Suppressor macrophage treated with lipopolysaccharide for 4 hours (primary cell): Measurements from ENCODE around the gene TXLNA.
A peak's percentile ranks its signal among the peaks of the same experiment; 100 is the strongest.

ENCODE experiments used
- DNase-seq: peaks from one replicate; pipeline ENCODE4 v3.0.0-alpha.2; 2020

Gene TXLNA

DNA sequence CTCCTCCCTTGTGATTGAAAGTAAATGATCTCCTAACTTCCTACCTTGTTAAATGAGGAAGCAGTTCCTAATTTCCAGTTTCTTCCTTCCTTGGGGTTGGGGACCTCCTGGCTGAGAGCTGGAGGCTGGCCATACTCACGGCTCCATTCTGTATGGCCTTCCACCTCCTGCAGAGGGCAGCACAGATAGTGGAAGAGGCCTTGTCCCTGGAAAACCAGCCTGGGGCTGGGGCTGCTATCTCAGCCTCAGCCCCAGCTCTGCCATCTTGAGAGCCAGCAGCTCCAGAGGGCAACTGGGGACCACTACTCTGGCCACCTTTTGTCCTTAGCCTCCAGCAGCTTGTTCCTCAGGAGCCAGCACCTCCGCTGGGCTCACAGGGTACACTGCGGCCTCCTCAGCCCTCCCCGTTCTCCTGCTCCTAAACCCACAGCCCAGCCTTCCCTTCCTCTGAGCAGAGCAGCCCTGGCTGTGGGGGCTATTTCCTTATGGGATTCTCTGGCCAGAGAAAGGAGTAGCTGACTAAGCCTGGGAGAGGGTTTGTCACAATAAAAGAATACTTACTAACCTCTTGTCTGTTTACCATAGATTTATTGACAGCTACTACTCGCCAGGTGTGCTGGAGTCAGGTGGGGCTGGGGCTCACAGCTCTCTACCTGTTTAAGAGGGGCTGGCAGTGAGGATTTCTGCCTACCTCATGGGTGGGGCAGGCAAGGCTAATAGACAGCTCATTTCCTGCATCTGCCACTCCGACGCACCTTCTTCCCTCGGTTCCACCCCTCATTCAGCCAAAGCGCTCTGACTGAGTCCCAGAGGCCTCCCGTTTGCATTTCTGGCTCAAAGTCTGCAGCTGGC is 36.4 kb downstream of the TXLNA start:
- peak; percentile 76 for DNase-seq

DNA sequence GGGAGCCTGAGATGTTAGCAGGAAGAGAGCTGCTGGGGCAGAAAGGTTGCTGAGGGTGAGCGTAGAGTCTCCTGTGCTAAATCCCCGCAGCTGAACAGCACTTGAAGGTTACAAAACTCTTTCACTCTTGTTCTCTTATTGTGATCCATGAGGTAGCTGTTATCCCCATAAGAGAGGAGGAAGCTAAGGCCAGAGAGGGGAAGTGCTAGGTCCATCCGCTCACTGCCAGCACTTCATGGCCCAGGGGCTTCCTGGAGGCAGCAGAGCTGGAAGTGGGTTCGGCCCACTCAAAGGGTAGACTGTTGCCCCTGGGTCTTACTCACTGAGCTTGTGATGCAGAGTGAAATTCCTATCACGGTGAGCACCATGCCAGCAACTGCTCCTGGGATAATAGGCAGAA is 37.1 kb downstream of the TXLNA start:
- no peak for DNase-seq

DNA sequence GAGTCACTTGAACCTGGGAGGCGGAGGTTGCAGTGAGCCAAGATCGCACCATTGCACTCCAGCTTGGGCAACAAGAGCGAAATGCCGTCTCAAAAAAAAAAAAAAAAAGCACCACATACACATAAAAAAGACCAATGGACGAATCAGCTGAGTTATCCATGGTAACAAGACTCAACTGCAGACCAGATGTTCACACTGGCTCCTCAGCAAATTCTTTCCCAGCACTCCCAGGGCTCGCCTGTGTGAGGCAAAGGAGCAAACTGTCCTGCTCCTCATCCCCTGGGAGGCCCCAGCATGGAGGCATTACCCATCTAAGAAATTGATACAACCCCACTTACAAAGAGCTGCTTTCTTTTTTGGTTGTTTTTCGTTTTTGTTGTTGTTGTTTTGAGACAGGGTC is 39.5 kb downstream of the TXLNA start:
- DNase-seq: no peak

DNA sequence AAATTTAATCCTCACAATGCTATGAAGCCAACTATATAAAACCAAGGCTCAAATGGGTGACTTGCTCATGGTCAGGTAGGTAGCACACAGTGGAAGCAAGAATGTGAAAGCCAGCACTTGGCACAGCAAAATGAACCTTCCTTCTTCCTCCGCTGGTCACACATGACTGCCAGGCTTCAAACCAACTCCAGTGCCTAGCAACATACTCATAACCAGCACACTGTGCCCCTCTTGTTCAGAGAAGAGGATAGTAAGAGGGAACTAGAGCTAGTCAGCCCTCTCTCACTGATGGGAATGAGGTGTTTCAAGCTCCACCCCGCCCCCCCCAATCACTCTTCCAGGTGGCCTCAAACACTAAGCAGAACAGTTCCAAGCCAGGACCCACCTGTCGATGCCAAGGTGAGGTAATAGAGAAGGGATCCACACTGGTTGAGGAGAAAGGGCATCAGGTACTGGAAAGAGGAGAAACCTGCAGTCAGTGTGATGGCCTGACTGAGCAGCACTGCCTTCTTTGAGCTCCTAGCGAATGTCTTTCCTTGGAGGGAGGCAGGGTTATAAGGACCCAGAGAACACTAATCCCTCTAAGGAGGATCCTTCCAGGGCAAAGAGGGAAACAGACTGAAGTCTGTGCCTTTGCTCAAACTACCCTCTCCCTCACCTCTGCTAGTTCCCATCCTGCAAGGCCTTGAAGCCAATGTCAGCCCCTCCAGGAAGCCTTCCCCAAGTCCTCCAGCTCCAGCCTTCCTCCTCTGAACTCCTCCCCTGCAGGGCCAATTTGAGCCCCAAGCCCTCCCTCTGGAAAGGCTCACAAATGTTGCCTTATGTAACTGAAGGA is 41.5 kb downstream of the TXLNA start:
- DNase-seq: no peak

DNA sequence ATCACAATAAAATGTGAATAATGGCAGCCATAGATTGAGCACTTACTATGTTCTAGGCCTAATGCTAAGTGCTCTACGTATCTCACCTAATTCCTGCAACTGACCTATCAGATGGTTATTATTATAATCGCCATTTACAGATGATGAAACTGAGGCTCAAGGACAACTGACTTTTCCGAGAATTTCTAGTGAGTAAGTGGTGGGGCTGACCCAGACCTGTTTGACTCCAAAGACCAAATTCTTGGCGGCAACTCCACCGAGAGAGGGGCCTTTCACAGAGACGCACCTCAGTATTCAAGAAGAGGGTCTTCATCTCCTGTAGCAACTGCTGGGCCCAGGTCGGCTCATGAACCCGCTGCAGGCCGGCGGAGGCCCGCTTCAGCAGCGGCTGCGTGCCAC is 42.1 kb downstream of the TXLNA start:
- DNase-seq: no peak

DNA sequence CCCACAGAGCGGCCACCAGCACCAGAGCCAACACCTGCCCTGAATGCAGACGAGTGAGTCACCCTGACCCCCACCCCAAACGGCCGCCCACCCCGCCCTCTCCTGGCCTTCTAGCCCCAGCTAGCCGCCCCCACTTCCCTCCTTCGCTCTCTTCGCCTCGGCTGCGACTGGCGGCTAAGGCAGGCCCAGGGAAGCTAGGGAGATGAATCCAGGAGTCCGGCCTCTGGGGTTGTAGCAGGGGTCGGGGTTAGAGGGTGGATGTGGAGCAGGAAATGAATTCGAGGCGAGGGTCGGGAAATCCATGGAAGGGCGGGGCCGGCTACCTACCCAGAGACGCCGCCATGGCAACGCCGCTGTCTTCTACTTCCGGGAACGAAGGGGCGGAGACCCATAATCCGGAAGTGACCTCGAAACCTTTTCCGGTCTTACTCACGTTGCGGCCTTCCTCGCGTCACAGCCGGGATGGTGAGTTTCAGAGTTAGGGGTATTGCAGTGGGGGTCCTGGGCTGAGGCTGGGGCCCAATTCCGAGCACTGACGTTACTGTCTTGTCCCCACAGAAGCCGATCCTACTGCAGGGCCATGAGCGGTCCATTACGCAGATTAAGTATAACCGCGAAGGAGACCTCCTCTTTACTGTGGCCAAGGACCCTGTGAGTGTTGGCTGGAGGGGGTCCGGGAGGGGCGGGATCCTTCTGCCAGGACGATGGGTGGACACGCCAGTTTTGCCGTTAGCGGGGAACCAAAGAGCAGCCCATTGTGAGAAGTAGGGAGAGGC is 42.7 kb downstream of the TXLNA start, which contains the start of the genes EIF3I and TMEM234:
Gene EIF3I (plus strand): TSS at position 428 of the 776 bp plus-strand sequence. CDS start 35 bp downstream, at position 463.
Gene TMEM234 (minus strand): TSS at position 374 of the 776 bp plus-strand sequence. CDS start 31 bp downstream, at position 343.
- peak; percentile 96 for DNase-seq

DNA sequence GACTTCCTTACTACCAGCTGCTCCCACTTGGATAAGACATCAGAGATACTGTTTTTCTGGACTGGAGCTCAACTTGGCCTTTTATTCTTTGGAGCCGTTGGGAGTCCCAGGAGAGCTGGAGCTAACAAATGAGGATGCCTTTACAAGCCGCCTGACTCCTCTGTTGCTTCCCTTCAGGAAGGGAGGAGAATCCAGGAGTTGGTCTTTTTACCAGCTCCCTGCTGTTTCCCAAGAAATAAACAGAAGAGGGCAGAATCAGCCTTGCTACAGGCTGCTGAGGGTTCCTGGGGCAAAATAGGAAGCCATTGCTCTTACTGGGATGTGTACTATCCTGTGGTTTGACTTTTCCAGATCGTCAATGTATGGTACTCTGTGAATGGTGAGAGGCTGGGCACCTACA is 44.2 kb downstream of the TXLNA start:
- no peak for DNase-seq

DNA sequence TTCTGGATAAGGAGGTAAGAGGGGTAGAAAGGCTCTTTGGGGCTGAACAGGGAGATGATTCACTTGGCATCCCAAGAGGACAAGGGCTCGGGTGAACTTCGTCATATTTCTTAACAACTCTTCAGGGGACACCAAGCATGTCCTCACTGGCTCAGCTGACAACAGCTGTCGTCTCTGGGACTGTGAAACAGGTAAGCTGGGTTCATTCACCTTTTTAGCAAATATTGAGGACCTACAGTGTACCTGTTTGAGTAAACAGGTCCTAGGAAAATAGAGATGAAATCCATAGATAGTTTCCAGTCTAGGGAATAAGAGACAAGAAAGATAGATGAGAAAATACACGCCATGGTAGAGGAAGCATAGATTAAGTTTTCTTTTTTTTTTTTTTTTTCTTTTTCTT is 44.8 kb downstream of the TXLNA start:
- no peak for DNase-seq

DNA sequence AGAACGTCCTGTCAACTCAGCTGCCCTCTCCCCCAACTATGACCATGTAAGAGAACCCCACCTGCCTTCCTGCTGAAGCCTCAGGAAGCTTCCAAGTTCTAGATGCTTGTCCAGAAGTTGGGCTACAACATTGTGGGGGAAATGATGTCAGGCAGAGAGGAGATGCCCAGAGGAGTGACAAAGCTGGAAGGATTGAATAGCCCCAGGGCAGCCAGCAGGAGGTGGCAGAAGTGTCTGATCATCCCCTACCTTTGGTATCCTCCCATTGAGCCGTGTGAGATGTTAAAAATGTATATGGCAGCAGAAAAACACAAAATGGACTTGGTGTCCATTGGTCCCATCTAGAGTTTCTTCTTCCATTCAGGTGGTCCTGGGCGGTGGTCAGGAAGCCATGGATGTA is 49.3 kb downstream of the TXLNA start:
- DNase-seq: no peak

DNA sequence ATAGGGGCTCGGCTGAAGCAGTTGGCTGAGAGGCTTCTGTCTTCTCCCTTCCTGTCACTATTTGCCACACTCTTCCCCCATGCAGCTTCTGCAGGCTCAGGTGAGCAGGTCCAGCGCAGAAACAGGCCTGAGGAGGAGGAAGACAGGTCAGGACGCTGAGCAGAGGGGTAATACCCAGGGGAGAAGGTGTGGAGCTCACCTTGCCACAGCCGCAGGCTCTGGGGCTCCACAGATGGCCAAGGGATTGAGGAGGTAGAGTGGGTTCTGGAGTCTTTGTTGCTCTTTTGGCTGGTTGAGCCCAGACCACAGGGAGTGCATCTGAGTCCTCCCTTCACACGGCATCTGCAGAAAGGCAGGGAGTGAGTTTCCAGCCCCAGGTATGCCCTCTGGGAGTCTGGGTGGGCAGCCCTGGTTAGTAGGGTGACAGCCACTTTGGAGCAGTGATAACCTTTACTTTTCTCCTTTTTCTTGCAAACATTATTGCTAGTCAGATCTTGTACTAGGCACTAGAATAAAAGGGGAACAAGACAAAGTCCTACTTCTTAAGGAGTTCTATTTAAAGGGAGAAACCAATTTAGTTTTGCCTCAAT is 52.5 kb downstream of the TXLNA start:
- no peak for DNase-seq

DNA sequence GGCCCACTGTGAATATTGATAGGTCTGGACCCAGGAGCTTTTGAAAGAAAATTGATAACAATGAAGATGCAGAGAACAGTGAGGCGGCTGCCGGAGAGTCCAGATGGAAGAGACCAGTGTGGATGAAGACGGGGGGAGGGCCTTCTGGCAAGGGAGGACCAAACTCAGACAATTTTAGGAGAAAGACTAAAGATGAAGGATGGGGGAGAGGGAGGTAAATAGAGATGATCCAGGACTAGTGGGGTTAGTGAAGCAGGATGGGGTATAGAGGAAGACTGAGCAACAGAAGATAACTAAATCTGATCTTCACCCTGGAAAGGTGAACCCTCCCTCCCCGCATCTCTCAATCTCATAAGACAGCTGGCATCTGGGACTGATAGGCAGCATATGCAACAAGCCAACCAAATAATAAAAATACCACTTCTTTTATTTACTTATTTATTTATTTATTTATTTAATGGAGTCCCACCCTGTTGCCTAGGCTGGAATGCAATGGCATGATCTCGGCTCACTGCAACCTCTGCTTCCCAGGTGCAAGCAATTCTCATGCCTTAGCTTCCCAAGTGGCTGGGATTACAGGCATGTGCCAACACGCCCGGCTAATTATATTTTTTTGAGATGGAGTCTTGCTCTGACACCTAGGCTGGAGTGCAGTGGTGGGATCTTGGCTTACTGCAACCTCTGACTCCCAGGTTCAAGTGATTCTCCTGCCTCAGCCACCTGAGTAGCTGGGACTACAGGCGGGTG is 53.3 kb downstream of the TXLNA start:
- DNase-seq: no peak

DNA sequence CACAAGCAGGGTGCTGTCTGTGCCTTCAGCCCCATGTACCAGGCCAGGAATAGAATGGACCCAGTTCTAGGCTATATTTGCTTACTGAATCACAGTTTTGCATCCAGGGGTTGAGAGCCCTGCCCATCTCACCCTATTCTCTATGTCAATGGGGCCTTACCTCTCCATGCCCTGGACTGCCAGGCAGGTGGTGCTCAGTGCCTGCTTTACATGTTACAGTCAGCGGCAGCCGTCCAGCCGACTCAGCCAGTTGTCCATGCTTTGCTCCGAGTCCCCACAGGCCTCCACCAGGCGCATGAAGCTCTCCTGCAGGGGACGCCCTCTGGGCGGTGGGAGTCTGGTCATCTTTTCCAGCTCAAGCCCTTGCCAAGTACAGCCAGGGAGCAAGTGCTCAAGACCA is 55.3 kb downstream of the TXLNA start:
- DNase-seq: no peak

DNA sequence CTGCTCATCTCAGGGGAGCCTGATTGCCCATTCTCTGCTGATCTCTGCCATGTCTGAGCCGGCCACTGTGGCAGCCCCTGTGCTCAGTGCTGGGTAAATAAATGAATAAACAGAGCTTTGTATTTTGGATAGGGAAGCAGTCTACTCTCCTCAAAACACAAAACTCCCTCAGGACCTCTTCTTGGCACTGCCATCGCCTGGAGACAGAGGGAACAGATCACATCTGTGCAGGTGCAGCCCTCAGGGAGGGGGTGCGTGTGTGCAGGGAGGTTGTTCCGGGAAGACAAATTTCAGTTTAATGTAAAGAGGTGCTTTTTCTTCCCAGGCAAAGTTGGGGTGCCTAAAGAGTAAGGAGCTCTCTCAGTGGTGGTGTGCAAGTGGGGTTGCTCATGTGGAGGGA is 59.9 kb downstream of the TXLNA start:
- no peak for DNase-seq

DNA sequence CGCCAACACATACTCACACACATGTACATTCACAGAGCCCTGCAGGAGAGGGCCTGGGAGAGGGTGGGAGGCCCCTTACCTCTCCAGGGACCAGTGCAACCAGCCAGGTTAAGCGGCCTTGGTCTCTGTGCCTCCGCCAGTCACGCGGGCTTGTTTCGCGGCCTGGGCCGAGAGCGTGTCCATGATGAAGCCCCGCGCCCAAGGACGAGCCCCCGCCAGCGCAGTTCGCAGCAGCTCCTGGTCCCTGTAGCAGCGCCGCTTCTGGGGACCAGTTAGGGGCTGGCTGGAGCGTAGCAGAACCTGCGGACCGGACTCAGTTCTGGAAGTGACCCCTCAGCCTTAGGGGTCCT is 60.3 kb downstream of the TXLNA start:
- no peak for DNase-seq

DNA sequence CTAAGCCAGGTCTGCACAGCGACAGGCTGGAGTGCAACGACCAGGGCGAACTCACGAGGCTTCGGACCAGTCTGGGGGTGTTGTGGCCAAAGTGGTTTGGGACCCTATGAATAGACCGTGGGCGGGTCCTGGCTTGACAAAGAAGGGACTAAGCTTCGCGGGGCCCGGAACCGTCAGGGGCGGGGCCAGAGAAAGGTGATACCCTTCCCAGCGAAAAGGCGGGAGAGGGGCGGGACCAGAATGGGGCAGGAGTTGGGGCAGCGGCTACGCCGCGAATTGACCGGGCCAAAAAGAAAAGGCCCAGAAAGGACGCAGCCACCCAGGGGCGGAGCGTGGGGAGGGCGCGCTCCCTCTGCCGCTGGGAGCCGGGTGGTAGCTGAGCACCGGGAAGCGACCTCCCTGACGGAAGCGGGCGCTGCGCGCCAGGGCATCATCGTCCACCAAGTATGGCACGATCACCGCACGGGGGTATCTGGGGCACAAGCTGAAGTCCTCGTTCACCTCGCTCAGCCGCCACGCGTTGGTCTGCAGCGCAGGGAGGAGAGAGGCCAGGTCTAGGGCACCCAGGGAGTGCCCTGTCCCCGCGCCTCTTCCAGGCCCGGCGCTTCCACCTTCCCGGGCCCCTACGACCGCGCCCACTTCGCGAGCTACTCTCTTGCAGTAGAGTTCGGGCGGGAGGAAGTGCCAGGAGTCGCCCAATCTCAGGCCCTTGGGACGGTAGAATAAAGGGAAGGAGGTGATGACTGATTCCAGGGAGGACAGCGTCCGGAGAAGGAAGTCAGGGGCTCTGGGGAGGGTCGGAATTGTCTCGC is 60.9 kb downstream of the TXLNA start:
- peak; percentile 59 for DNase-seq

DNA sequence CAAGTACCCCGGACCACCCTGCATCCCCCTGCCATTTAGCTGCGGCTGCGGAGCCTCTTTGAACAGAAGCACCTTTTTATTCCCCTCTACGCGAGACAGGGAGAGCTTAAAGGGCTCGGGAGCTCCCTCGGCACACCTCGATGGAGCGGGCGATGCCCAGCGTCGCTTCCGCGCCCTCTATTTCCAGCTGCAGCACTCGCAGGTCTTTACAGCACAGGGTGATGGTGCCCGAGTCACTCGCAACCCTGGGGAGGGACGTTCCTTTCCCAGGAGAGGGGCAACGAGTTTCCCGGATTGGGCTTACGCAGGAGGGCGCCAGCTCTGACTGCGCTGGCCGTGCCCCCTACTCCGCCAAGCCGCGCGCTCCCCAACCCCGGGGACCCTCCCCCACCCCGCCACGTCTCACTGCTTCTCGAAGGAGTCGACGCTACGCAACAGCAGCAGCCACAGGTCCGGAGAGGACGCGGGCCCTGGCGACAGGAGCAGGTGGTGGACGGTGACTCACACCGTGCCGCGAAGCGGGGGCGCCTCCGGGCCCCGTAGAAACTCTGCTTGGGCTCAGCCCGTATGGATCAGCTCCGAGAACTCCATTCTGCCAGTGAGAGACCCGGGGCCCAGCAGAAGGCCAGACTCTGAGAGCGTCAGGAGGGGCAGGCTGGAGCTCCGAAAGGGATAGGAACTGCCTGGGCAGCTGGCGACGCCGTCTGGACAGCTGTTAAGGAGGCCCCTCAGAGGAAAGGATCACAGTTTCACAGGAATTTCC is 61.7 kb downstream of the TXLNA start:
- peak; percentile 19 for DNase-seq

DNA sequence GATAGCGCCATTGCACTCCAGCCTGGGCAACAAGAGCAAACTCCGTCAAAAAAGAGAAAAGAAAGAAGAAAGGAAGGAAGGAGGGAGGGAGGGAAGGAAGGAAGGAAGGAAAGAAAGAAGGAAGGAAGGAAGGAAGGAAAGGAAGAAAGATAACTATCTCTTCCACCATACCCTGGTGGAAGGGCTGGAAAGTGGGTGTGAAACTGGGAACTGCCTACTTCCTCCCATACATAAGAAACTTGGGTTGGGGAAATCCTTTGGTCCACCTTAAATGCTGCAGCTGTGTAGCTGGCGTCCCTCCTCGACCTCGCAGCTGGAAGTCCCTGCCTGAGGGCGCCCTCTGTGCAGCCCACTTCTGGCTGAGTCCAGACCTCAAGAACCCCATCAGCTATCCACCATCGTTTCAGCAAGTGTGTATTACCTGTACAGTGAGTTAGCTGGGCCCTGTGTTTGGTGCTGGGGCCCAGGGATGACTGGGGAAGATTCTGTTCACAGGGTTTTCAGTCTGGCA is 62.9 kb downstream of the TXLNA start:
- DNase-seq: peak; percentile 50

DNA sequence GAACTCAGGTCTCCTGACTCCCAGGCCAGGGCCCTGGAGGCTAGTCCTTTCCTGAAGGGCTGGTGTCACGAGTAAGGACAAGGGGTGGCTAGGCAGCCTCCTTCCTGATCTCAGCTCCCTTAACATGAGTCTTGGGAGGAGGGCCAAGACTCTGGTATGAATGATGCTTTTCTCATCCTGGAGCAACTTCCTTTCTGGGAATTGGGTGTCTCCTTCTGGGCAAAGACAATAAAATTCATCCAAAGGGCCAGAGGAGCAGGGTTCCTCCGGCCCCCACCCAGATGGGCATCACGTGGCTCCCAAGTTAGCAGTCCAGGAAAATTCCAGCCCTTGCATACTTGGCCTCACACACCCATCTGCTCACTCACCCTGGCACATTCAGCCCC is 67.4 kb downstream of the TXLNA start, which contains the start of gene FAM167B:
Gene FAM167B (plus strand): TSS at position 335 of the 386 bp plus-strand sequence. CDS start 200 bp downstream, outside the sequence.
- DNase-seq: no peak

DNA sequence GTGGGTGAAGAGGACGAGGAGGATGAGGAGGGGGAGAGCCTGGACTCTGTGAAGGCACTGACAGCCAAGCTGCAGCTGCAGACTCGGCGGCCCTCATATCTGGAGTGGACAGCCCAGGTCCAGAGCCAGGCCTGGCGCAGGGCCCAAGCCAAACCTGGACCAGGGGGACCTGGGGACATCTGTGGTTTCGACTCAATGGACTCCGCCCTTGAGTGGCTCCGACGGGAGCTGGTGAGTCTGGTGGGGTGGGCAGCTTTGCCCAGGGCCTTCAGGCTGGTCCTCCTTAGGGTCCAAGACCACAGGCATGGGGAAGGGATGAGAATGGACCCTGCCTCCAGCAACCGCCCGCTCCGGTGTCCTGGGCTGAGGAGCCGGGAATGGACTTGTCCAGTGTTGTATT is 68.0 kb downstream of the TXLNA start:
- DNase-seq: no peak
